T-helper 9 cell (primary cell): ENCODE data around the gene SPAG17.

ENCODE experiments used
- DNase-seq: peaks from one replicate; pipeline ENCODE4 v3.0.0-alpha.2; 2020

SPAG17 gene

GRCh38 chr1:118117521-118117920 lies 67.5 kb downstream of the SPAG17 start:
- DNase-seq = no peak

- DNase-seq = no peak
Measured at GRCh38 chr1:118116909-118117308, 68.1 kb downstream of the SPAG17 start.

GRCh38 chr1:118116401-118116800 lies 68.6 kb downstream of the SPAG17 start:
- no peak for DNase-seq

DNA sequence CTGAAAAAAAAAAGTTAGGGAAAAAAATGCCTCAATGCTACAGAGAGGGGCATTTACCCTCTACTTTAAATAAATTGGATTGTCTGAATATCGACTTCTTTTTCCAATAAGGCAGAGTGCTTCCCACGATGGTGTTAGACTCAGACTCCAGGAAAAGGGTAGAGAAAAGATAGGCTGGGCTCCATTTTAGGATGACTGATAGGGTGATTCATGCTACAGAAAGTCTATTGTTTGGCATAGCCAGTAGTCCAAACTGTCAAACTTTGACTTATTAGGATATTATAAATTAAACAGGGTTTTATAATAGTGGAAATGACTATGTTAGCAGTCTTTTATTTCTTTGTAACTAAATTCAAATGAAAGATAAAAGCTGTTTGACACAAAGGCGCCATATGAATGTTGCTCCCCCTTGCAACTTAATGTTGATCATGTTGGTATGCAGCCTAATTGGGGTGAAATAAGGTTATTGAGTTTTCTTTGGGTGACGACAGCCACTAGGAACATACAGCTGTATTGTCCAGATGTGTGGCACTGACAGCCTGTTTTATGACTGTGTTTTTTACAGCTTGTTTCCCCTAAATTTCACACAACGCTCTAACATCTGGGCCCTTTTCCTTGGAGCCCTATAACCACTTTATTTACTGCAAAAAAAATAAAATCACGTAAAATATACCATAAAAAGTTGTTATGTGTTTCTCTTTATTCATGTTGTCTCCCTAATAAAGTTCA lies 69.3 kb downstream of the SPAG17 start:
- DNase-seq = no peak

GRCh38 chr1:118113261-118113660 lies 71.8 kb downstream of the SPAG17 start:
- no peak for DNase-seq

- no peak for DNase-seq
Measured at GRCh38 chr1:118110580-118110979, 74.4 kb downstream of the SPAG17 start.

- no peak for DNase-seq
Measured at GRCh38 chr1:118104951-118105350, 80.1 kb downstream of the SPAG17 start.

DNA sequence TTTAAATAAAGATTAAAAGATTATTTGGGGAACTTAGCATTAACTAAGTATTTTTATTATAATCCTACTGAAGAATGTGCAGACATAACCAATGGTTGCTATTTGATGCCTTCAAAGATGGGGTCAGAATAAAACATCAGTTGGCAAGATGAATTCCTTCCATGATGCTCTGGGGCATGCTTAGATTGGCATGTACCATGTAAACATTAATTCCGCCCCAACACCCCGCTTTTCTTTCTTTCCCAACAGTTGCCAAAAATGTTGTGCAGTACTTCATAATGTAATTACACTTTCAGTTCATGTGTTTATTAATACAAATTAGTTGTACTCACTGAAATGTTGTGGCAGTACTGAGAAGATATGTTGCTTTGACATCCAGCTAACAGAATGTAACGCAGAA lies 82.6 kb downstream of the SPAG17 start:
- DNase-seq = no peak

DNA sequence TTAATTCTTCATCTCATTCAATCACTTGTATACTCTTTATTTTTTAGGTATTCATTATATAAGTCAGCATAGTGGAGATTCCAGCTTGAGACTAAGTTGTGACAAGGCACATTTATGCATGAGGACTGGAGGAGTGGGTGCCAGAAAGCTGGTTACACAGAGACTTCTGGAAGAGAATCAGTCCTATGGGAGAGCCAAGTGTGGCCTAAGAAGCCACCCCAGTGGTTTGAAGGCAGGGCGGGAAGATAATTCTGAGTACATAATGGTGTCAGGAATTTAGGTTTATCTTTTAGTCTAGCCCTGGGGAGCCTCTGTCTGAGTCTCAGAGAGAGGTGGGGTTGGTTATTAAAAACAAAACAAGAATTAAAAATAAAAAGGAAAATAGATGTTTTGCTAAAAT lies 83.0 kb downstream of the SPAG17 start:
- no peak for DNase-seq

DNA sequence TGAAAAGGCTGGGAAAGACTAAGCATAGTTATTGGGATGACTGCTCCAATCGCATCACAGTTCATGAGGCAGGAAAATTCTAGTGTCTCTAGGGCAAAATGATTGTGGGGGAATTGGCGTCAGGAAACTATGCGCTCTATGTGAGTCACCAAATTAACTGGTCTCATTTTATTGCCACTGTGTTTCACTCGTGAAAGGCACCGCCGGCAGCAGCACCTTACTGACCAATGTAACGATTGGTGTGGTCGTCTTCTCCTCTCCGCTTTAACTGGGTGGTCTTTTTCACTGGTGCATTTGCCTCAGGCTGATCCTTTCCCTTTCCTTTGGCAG lies 83.5 kb downstream of the SPAG17 start:
- DNase-seq = no peak

GRCh38 chr1:118100686-118101514 lies 84.1 kb downstream of the SPAG17 start:
- DNase-seq = no peak

- no peak for DNase-seq
Measured at GRCh38 chr1:118099686-118100085, 85.3 kb downstream of the SPAG17 start.

DNA sequence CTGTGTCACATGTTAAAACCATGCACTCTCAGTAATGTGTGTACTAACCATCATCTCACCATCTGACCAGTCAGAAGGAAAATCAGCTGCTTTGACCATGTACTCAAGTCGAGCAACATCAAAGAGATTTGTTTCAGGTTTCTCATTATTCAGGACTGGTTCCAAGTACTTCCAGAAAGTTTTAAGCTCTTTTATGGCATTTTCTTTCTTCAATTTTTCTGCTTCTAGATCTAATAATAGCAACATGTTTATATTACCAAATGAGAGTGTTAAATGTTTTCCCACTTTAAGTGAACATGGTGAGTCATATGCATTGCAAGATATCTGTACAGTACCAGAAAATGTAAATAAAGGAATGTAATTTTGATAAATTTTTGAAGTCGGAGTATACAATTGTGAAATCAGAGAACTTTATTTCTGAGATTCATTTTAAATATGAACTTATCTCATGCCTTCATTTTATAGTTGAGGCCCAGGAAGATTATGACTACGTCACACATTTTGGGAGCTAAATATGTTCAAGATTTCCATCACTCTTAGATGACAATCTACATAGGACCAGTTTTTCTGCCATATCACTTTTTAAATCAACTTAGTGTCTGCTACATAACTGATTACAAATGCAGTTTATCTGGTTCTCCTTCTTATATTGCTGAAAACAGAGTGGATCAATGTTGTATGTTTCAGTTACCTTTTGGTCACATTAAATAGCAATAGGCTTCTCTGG lies 87.2 kb downstream of the SPAG17 start:
- DNase-seq = no peak

GRCh38 chr1:118093017-118093416 lies 92.0 kb downstream of the SPAG17 start:
- DNase-seq = no peak

GRCh38 chr1:118090130-118090529 lies 94.9 kb downstream of the SPAG17 start:
- no peak for DNase-seq

GRCh38 chr1:118085365-118085764 lies 99.7 kb downstream of the SPAG17 start:
- no peak for DNase-seq

DNA sequence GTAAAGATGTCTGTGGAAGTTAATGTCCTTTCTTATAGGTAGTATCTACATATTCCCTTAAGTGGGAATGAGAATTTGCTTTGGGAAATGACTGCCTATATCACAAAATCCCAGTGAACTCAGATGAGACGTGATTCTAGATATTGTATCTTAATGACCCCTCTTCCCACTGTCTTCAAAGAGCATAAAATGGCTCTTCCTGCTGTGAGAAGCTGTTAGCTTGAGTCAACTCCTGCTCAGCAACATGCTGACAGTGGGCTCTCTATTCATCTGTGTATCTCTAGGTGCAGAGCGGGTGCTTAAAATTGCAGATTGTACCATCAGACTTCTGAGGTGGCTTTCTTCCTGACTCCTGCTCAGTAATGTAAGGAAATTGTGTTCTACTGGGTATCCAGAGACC lies 100.6 kb downstream of the SPAG17 start:
- no peak for DNase-seq

DNA sequence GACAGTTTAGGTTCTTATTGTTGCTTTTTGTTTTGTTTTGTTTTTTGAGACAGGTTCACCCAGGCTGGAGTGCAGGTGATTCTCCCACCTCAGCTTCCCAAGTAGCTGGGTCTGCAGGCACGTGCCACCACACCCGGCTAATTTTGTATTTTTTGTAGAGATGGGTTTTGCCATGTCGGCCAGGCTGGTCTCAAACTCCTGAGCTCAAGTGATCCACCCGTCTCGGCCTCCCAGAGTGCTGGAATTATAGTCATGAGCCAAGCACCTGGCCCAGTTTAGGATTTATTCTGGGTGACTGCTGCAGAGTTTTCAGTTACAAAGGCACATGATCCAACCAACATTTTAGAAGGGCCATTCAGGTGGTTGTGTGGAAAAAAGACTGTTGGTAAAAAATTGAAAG lies 102.0 kb downstream of the SPAG17 start:
- DNase-seq = no peak

DNA sequence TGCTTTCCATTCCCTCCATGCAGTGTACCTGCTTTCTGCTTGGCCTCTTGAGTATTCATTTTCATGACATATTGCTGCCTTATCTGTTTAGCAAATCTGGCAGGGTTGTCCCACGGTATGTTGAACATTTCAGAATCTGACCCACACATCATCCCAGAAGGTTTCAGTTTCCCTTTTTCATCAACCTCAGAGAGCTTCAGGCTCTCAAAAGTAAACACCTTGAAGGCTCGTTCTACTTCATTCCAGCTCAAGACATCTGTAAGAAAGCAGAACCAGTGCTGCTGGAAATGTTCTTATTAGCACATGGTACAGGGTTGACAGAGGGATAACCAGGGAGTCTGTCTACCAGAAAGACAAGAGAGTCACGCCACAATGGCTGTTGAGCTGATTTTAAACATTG lies 103.6 kb downstream of the SPAG17 start:
- DNase-seq = no peak

GRCh38 chr1:118077331-118078045 lies 107.5 kb downstream of the SPAG17 start:
- DNase-seq = no peak

- DNase-seq = no peak
Measured at GRCh38 chr1:118075116-118075515, 109.9 kb downstream of the SPAG17 start.

- DNase-seq = no peak
Measured at GRCh38 chr1:118073648-118074435, 111.2 kb downstream of the SPAG17 start.
